Inflammatory macrophage treated with lipopolysaccharide for 1 hour (primary cell): ENCODE measurements around the gene VWA2.

ENCODE experiments used
- DNase-seq, 2 donors: peaks; one replicate each; pipeline ENCODE4 v3.0.0-alpha.2; 2020 to 2022

VWA2 gene

GRCh38 chr10:114276671-114277070, 37.6 kb downstream of the VWA2 start:
- DNase-seq = no peak

- DNase-seq = no peak
These were observed 39.3 kb downstream of the VWA2 start for GRCh38 chr10:114278140-114278883.

GRCh38 chr10:114278884-114279191, 39.8 kb downstream of the VWA2 start:
- no peak for DNase-seq

GRCh38 chr10:114279289-114279688, 40.2 kb downstream of the VWA2 start:
- DNase-seq = no peak

- DNase-seq = no peak
These were observed 41.0 kb downstream of the VWA2 start for GRCh38 chr10:114279901-114280644.

GRCh38 chr10:114281006-114281405, 42.0 kb downstream of the VWA2 start:
- DNase-seq = no peak

DNA sequence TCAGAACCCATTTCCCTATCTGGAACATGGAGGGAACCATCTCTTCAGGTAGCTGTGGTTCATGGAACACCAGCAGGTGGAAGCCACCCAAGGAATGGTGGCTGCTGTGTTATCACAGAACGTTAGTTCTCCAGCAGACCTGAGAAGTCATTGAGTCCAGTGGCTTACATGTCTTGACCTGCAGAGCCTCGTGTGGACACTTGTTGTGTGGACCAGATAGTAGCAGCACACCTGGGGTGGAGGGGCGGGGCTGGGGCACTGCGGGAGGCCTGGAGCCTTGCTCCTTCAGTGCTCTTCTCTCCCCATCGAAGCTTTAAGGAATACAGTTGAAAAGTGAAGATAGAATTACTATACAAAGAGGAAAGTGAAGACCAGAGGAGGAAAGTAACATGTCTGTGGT, 42.4 kb downstream of the VWA2 start:
- DNase-seq = no peak

- no peak for DNase-seq
These were observed 43.5 kb downstream of the VWA2 start for GRCh38 chr10:114282526-114282925.

- DNase-seq = no peak
These were observed 44.0 kb downstream of the VWA2 start for GRCh38 chr10:114283091-114283490.

- no peak for DNase-seq
These were observed 44.6 kb downstream of the VWA2 start for GRCh38 chr10:114283535-114284234.

- DNase-seq = no peak
These were observed 45.5 kb downstream of the VWA2 start for GRCh38 chr10:114284346-114285071.

- DNase-seq = no peak
These were observed 46.9 kb downstream of the VWA2 start for GRCh38 chr10:114285961-114286441.

GRCh38 chr10:114286921-114287320, 47.9 kb downstream of the VWA2 start:
- DNase-seq = no peak

GRCh38 chr10:114288424-114289095, 49.5 kb downstream of the VWA2 start:
- DNase-seq = no peak

GRCh38 chr10:114289096-114289436, 50.0 kb downstream of the VWA2 start:
- no peak for DNase-seq

- DNase-seq = no peak
These were observed 51.0 kb downstream of the VWA2 start for GRCh38 chr10:114290038-114290437.

DNA sequence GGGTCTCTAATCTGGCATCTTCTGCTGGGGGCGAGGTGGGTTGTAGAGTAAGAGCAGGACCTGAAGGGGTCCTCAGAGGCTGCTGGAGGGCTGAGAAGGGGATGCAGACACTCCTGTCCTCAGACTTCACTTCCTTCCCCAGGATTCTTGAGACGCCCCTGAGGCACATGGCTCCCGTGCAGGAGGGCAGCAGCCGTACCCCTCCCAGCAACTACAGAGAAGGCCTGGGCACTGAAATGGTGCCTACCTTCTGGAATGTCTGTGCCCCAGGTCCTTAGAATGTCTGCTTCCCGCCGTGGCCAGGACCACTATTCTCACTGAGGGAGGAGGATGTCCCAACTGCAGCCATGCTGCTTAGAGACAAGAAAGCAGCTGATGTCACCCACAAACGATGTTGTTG, 52.0 kb downstream of the VWA2 start:
- DNase-seq = no peak

DNA sequence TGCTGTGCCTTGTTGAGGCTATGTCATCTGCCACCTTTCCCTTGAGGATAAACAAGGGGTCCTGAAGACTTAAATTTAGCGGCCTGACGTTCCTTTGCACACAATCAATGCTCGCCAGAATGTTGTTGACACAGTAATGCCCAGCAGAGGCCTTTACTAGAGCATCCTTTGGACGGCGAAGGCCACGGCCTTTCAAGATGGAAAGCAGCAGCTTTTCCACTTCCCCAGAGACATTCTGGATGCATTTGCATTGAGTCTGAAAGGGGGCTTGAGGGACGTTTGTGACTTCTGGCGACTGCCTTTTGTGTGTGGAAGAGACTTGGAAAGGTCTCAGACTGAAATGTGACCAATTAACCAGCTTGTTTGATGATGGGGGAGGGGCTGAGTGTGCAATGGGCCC, 52.5 kb downstream of the VWA2 start:
- DNase-seq = no peak

- no peak for DNase-seq
These were observed 54.0 kb downstream of the VWA2 start for GRCh38 chr10:114293075-114293474.

DNA sequence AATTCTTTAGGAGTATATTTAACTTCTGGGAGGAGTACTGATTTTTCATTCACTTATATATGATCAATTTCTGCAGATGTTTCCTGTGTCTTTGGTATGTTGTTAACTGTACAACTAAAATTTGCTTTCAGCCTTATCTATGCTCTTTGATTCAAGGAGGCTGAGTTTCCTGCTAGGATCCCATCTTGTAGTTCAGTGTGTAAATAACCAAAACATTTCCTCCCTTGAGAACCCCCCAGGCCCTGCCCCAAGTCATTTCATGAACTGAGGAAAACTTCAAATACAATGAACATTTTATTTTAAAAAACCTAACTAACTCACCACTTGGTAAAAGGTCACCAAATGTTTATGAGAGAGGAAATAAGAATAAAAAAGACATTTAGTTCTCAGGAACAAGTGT, 55.5 kb downstream of the VWA2 start:
- no peak for DNase-seq

- no peak for DNase-seq
These were observed 56.3 kb downstream of the VWA2 start for GRCh38 chr10:114295393-114295792.

- DNase-seq = no peak
These were observed 58.2 kb downstream of the VWA2 start for GRCh38 chr10:114297136-114297705.
